DND-41 (cell line): Measurements from ENCODE around the gene PUS7L.

Experiments used
- EZH2 ChIP-seq: IDR thresholded peaks from 3 replicates; pipeline ENCODE4 v1.6.1; 2012; ENCODE audit warnings: borderline replicate concordance, low read depth, mild to moderate bottlenecking, moderate library complexity, low read length, inconsistent platforms; ENCODE audit not compliant: severe bottlenecking
- TF ChIP-seq, protein P1 (sequence below): IDR thresholded peaks from 2 replicates; pipeline ENCODE4 v1.5.1; 2012; ENCODE audit warnings: borderline replicate concordance, low read length, moderate library complexity, mild to moderate bottlenecking; ENCODE audit not compliant: poor library complexity, severe bottlenecking; ENCODE audit errors: extremely low read depth

DNA sequence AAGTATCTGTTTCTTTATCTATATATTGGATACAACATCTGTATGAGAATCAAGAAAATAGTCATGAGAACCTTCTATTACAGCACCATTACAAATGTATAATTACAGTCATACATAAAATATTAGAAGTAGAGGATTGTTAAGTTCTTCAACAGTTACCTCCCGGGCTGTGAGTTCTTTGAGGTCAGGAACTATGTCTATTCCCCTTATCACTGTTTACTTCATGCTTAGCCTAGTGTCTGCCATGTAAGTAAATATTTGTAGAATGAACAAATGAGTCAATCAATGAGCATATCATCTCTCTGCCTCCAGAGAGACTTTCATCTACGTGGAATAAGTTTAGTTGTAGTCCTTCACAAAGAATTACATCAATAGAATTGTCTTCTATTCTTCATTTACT lies 47.2 kb downstream of the PUS7L start:
- TF ChIP-seq, protein P1, sequence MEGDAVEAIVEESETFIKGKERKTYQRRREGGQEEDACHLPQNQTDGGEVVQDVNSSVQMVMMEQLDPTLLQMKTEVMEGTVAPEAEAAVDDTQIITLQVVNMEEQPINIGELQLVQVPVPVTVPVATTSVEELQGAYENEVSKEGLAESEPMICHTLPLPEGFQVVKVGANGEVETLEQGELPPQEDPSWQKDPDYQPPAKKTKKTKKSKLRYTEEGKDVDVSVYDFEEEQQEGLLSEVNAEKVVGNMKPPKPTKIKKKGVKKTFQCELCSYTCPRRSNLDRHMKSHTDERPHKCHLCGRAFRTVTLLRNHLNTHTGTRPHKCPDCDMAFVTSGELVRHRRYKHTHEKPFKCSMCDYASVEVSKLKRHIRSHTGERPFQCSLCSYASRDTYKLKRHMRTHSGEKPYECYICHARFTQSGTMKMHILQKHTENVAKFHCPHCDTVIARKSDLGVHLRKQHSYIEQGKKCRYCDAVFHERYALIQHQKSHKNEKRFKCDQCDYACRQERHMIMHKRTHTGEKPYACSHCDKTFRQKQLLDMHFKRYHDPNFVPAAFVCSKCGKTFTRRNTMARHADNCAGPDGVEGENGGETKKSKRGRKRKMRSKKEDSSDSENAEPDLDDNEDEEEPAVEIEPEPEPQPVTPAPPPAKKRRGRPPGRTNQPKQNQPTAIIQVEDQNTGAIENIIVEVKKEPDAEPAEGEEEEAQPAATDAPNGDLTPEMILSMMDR: no peak
- no peak for TF ChIP-seq EZH2
